A673 (cell line): ENCODE data around the gene ELFN2.

Experiments used
- CTCF ChIP-seq: fragments of 300-800, 200-600 bp; sonication (generic); conservative IDR thresholded peaks from 2 replicates; pipeline ENCODE4 v1.5.1; 2017; ENCODE audit warnings: low read depth, mild to moderate bottlenecking, antibody characterized with exemption, low read length, moderate library complexity, mixed read lengths
- EZH2 ChIP-seq: fragments of 200-600 bp; sonication (generic); IDR thresholded peaks from 2 replicates; pipeline ENCODE4 v1.6.1; 2017; ENCODE audit warnings: borderline replicate concordance, low read depth, mild to moderate bottlenecking, mixed read lengths, antibody characterized with exemption, low read length; ENCODE audit not compliant: poor library complexity, severe bottlenecking

GRCh38 chr22:37476389-37477329 is 49.4 kb upstream of the ELFN2 start:
- TF ChIP-seq CTCF (no peak), EZH2 (no peak)
